Measurements from ENCODE around the gene DYNC2I2. TPM values are rescaled to one million over a fixed set of nuclear protein-coding genes. Genes with fewer than 3 reads are reported as not detected.

The DYNC2I2 gene
- total RNA-seq, 1 donor from 2014 or later = 56.1 TPM

- no peak for TF ChIP-seq CTCF (IDR thresholded peaks at IDR 0.05; ENCODE audit: insufficient read depth, low read length, poor library complexity, severe bottlenecking)
- no peaks in the 10 kb centered on the region for H3K27me3 ChIP-seq (ENCODE audit: control insufficient read depth, insufficient read depth, low read length)
- H3K36me3 ChIP-seq (ENCODE audit: control insufficient read depth, insufficient read depth, low read length) = peaks cover 8% of the 10 kb centered on the region
- DNase-seq (ENCODE audit: low read depth) = no peak
- H3K4me3 ChIP-seq (ENCODE audit: low read depth, low read length) = no peak overlapping the region
These were observed 28.1 kb downstream of the DYNC2I2 start for GRCh38 chr9:128628471-128629048.

GRCh38 chr9:128627906-128628305, 28.7 kb downstream of the DYNC2I2 start:
- no peaks in the 10 kb centered on the region for H3K27me3 ChIP-seq (ENCODE audit: control insufficient read depth, insufficient read depth, low read length)
- no peak for TF ChIP-seq CTCF (IDR thresholded peaks at IDR 0.05; ENCODE audit: insufficient read depth, low read length, poor library complexity, severe bottlenecking)
- no peak overlapping the region for H3K4me3 ChIP-seq (ENCODE audit: low read depth, low read length)
- peaks cover 8% of the 10 kb centered on the region for H3K36me3 ChIP-seq (ENCODE audit: control insufficient read depth, insufficient read depth, low read length)
- DNase-seq (ENCODE audit: low read depth) = no peak

- DNase-seq (ENCODE audit: low read depth) = no peak
- Histone ChIP-seq H3K36me3 (ENCODE audit: control insufficient read depth, insufficient read depth, low read length) (peaks cover 8% of the 10 kb centered on the region), H3K4me3 (ENCODE audit: low read depth, low read length) (no peak overlapping the region), H3K27me3 (ENCODE audit: control insufficient read depth, insufficient read depth, low read length) (no peaks in the 10 kb centered on the region)
- TF ChIP-seq CTCF (IDR thresholded peaks at IDR 0.05; ENCODE audit: insufficient read depth, low read length, poor library complexity, severe bottlenecking) = no peak
These were observed 29.4 kb downstream of the DYNC2I2 start for GRCh38 chr9:128627127-128627715.

GRCh38 chr9:128626181-128626580, 30.5 kb downstream of the DYNC2I2 start:
- peaks cover 8% of the 10 kb centered on the region for H3K36me3 ChIP-seq (ENCODE audit: control insufficient read depth, insufficient read depth, low read length)
- no peak for DNase-seq (ENCODE audit: low read depth)
- TF ChIP-seq CTCF (IDR thresholded peaks at IDR 0.05; ENCODE audit: insufficient read depth, low read length, poor library complexity, severe bottlenecking) = no peak
- no peaks in the 10 kb centered on the region for H3K27me3 ChIP-seq (ENCODE audit: control insufficient read depth, insufficient read depth, low read length)
- no peak overlapping the region for H3K4me3 ChIP-seq (ENCODE audit: low read depth, low read length)

GRCh38 chr9:128625391-128626146, 31.1 kb downstream of the DYNC2I2 start:
- H3K36me3 ChIP-seq (ENCODE audit: control insufficient read depth, insufficient read depth, low read length) = peaks cover 10% of the 10 kb centered on the region
- TF ChIP-seq CTCF (IDR thresholded peaks at IDR 0.05; ENCODE audit: insufficient read depth, low read length, poor library complexity, severe bottlenecking) = no peak
- H3K4me3 ChIP-seq (ENCODE audit: low read depth, low read length) = no peak overlapping the region
- no peaks in the 10 kb centered on the region for H3K27me3 ChIP-seq (ENCODE audit: control insufficient read depth, insufficient read depth, low read length)
- no peak for DNase-seq (ENCODE audit: low read depth)

Data from kidney epithelial cell (primary cell).